Measurements from ENCODE around the gene TIMM44. TPM values are rescaled to one million over a fixed set of nuclear protein-coding genes. Genes with fewer than 3 reads are reported as not detected.

TIMM44 gene
- total and polyA plus RNA-seq, 2 of the 8 experiments (the other 6 are each of a cell fraction or from before 2014, with no cell fraction given), result 131 to 150 TPM

GRCh38 chr19:7980635-7981121 is 37.2 kb upstream of the TIMM44 start:
- H3K4ac ChIP-seq (replicated peaks; ENCODE audit: insufficient read length, low read depth, low read length), result no peak overlapping the region
- H3K79me1 ChIP-seq (ENCODE audit: low read depth, low read length), result peaks cover 35% of the 10 kb centered on the region
- no peaks in the 10 kb centered on the region for H3K9me3 ChIP-seq (ENCODE audit: insufficient read depth in 2 of 2, low read depth in 1 of 2, low read length in 1 of 2)
- no peak overlapping the region; the same call in 1 of the 2 replicates for H4K8ac ChIP-seq (ENCODE audit: extremely low read depth, insufficient read depth, low read length)
- H4K5ac ChIP-seq (ENCODE audit: insufficient read length, low read depth, low read length), result no peak overlapping the region
- H3K27me3 ChIP-seq (replicated peaks in 1 of 4; ENCODE audit: control insufficient read depth in 3 of 4, extremely low read depth in 1 of 4, insufficient read depth in 3 of 4, low read length in 3 of 4), result no peaks in the 10 kb centered on the region
- no peak overlapping the region for H2BK120ac ChIP-seq (replicated peaks; ENCODE audit: low read depth, low read length)
- H2BK20ac ChIP-seq (ENCODE audit: low read length), result no peak overlapping the region
- H2BK5ac ChIP-seq (ENCODE audit: low read depth, low read length), result no peak overlapping the region
- no peak overlapping the region for H3K14ac ChIP-seq (ENCODE audit: insufficient read length)
- peaks cover 0 to 24% of the 10 kb centered on the region in 2 experiments; a peak in 1 of 4 replicates for H3K79me2 ChIP-seq (ENCODE audit: control insufficient read depth in 1 of 2, insufficient read depth in 2 of 2, low read length in 2 of 2)
- no peak overlapping the region for H2BK15ac ChIP-seq (ENCODE audit: low read length)
- ChIA-PET POLR2A (ENCODE audit: partially characterized antibody) (no interaction called here), CTCF (ENCODE audit: partially characterized antibody) (interaction anchor here (0.9 kb wide), 1 partner anchor 104 kb away, joined by 4 read pairs; no protein-coding TSS in a partner anchor)
- FAIRE-seq, result no peak
- H4K91ac ChIP-seq (replicated peaks; ENCODE audit: insufficient read length, low read length), result no peak overlapping the region
- H3K23ac ChIP-seq (ENCODE audit: insufficient read length), result no peak overlapping the region
- no peak for DNase-seq (ENCODE audit: low read depth in 1 of 2, low spot score in 2 of 2)
- H3K36me3 ChIP-seq (ENCODE audit: control insufficient read depth in 2 of 4, insufficient read depth in 4 of 4, low read length in 3 of 4), result peaks cover 22 to 75% (median 51%) of the 10 kb centered on the region in 4 experiments
- H3K27ac ChIP-seq (ENCODE audit: low read depth, low read length), result peak overlapping the region; percentile 45; the same call in 1 of the 2 replicates
- H3K56ac ChIP-seq (replicated peaks; ENCODE audit: insufficient read length, low read depth, low read length), result no peak overlapping the region
- H3K4me2 ChIP-seq (ENCODE audit: insufficient read depth in 1 of 2, low read depth in 2 of 2, low read length in 2 of 2), result no peak overlapping the region
- peaks cover 37 to 57% of the 10 kb centered on the region in 2 experiments for H4K20me1 ChIP-seq (replicated peaks in 1 of 2; ENCODE audit: control insufficient read depth in 1 of 2, insufficient read depth in 2 of 2, low read length in 2 of 2)
- H3K4me3 ChIP-seq (ENCODE audit: extremely low read depth in 1 of 4, insufficient read depth in 2 of 4, low read depth in 3 of 4, low read length in 4 of 4), result no peak overlapping the region
- H3K9ac ChIP-seq (replicated peaks in 1 of 4; ENCODE audit: extremely low read depth in 1 of 4, low read depth in 3 of 4, low read length in 3 of 4), result no peak overlapping the region
- no peaks in the 10 kb centered on the region for H3K23me2 ChIP-seq (ENCODE audit: low read depth, low read length)
- WGBS, 2 experiments (ENCODE audit: extremely low coverage in 1 of 2, insufficient coverage in 1 of 2, insufficient read length in 1 of 2, insufficient replicate concordance in 2 of 2, low coverage in 1 of 2, low lambda C conversion rate in 2 of 2, missing lambda C conversion rate in 1 of 2), result 82% methylated on average over 12 of the region's 12 CpGs; no CpG with 5 or more reads in 1 of the 2 experiments
- H2AFZ ChIP-seq (ENCODE audit: low read length), result no peak overlapping the region
- no peak overlapping the region for H2BK12ac ChIP-seq (ENCODE audit: low read depth, low read length)
- no peak overlapping the region for H2AK5ac ChIP-seq (ENCODE audit: low read depth, low read length)
- H3K4me1 ChIP-seq (replicated peaks in 1 of 4; ENCODE audit: control insufficient read depth in 3 of 4, insufficient read depth in 4 of 4, low read length in 3 of 4), result no peaks in the 10 kb centered on the region
- H3K18ac ChIP-seq (ENCODE audit: extremely low read depth, low read length), result no peak overlapping the region
- no peak for TF ChIP-seq SAP30 (IDR thresholded peaks at IDR 0.05; ENCODE audit: insufficient read depth, insufficient replicate concordance, low read length)
- no peak for TF ChIP-seq ASH2L (IDR thresholded peaks at IDR 0.05; ENCODE audit: low read length)
